C4-2B (cell line): ENCODE results near the gene LLGL1.

ENCODE experiments used
- CTCF ChIP-seq: fragments of 450-650 bp; conservative IDR thresholded peaks from 2 replicates; pipeline ENCODE4 v1.5.1; 2017; ENCODE audit warnings: mild to moderate bottlenecking
- ZFX ChIP-seq: fragments of 450-650 bp; IDR thresholded peaks from 2 replicates; pipeline ENCODE4 v1.6.1; 2017

- TF ChIP-seq CTCF (no peak), ZFX (no peak)
Measured at GRCh38 chr17:18245038-18245776, 19.8 kb downstream of the LLGL1 start.
